DND-41 (cell line): Measurements from ENCODE around the gene FGA.

Source experiments
- ATAC-seq: fragments of 200-7000 bp; cut with Tn5 transposase; 3 replicates; pipeline ENCODE4 v1.9.1; 2021; ENCODE audit warnings: low read depth; ENCODE audit not compliant: insufficient read depth
- DNase-seq: peaks from one replicate; pipeline ENCODE4 v3.0.0-alpha.2; 2020
- H2AFZ ChIP-seq: 2 replicates; pipeline ENCODE4 v1.6.0; 2012; ENCODE audit warnings: low read depth, low read length
- H3K27ac ChIP-seq: 2 replicates; pipeline ENCODE4 v1.5.1; 2012; ENCODE audit warnings: low read length, inconsistent platforms
- H3K27me3 ChIP-seq: fragments of 200-600 bp; sonication (generic); 2 replicates; pipeline ENCODE4 v1.6.0; 2012; ENCODE audit warnings: low read length, mild to moderate bottlenecking, inconsistent platforms; ENCODE audit not compliant: insufficient read depth, poor library complexity
- H3K36me3 ChIP-seq: 2 replicates; pipeline ENCODE4 v1.5.1; 2012; ENCODE audit warnings: low read length, inconsistent platforms; ENCODE audit not compliant: insufficient read depth
- H3K4me1 ChIP-seq: 2 replicates; pipeline ENCODE4 v1.5.1; 2012; ENCODE audit warnings: mild to moderate bottlenecking, low read length; ENCODE audit not compliant: insufficient read depth
- H3K4me2 ChIP-seq: 2 replicates; pipeline ENCODE4 v1.6.0; 2012; ENCODE audit warnings: mild to moderate bottlenecking, moderate library complexity, low read length, inconsistent platforms; ENCODE audit not compliant: insufficient read depth
- H3K4me3 ChIP-seq, 2 experiments: fragments of 200-600 bp in 1 of 2; shearing (Covaris generic) in 1 of 2; 2 replicates each; pipeline ENCODE4 v1.5.1; 2012 to 2016; ENCODE audit warnings: inconsistent platforms in 2 of 2, low read length in 2 of 2, mild to moderate bottlenecking in 2 of 2, low read depth in 1 of 2, moderate library complexity in 1 of 2
- H3K79me2 ChIP-seq: 2 replicates; pipeline ENCODE4 v1.6.0; 2012; ENCODE audit warnings: low read length, inconsistent platforms; ENCODE audit not compliant: insufficient read depth
- H3K9ac ChIP-seq: 2 replicates; pipeline ENCODE4 v1.6.0; 2012; ENCODE audit warnings: low read depth, mild to moderate bottlenecking, inconsistent platforms, low read length, moderate library complexity
- H3K9me3 ChIP-seq: 2 replicates; pipeline ENCODE4 v1.5.1; 2012; ENCODE audit warnings: low read length, moderate library complexity, mild to moderate bottlenecking, inconsistent platforms; ENCODE audit not compliant: insufficient read depth, severe bottlenecking
- H4K20me1 ChIP-seq: 2 replicates; pipeline ENCODE4 v1.6.0; 2012; ENCODE audit warnings: low read length; ENCODE audit not compliant: insufficient read depth
- EZH2 ChIP-seq: IDR thresholded peaks from 3 replicates; pipeline ENCODE4 v1.6.1; 2012; ENCODE audit warnings: borderline replicate concordance, low read depth, mild to moderate bottlenecking, moderate library complexity, low read length, inconsistent platforms; ENCODE audit not compliant: severe bottlenecking
- TF ChIP-seq, protein P1 (sequence below): IDR thresholded peaks from 2 replicates; pipeline ENCODE4 v1.5.1; 2012; ENCODE audit warnings: borderline replicate concordance, low read length, moderate library complexity, mild to moderate bottlenecking; ENCODE audit not compliant: poor library complexity, severe bottlenecking; ENCODE audit errors: extremely low read depth

Gene FGA

DNA sequence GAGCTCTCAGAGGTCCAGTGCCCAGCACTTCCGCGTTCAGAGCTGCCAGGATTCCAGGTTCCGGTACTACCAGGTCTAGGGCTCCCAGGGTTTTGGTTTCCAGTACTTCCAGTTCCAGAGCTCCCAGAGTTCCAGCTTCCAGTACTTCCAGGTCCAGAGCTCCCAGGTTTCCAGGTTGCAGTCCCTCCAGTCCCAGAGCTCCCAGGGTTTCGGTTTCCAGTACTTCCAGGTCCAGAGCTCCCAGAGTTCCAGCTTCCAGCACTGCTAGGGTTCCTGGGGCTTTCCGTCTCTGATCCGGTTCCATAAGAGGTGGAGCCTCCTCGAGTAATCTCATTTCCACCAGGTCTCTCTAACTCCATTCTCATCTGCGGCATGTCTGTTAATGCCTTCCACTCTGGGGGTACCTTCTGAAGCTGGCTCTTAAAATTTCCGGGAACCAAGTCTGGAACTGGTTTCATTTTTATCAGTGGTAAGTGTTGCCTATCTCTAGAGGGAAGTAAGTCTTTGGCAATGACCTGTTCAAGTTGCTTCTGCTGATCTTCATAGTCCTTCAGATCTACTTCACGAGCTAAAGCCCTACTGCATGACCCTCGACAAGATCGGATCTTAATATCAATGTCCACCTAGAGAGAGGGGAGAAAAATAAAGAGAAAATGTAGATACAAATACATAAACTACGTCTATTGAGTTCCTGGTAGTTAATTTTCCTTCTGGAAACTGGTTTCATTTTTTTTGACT is 4.1 kb downstream of the FGA start:
- ATAC-seq = no peak
- Histone ChIP-seq H3K4me3 (no peak overlapping the region), H3K4me1 (no peaks in the 10 kb centered on the region), H3K36me3 (no peaks in the 10 kb centered on the region), H2AFZ (no peak overlapping the region), H3K4me2 (no peak overlapping the region), H3K27me3 (peaks cover 17% of the 10 kb centered on the region), H3K79me2 (no peaks in the 10 kb centered on the region), H4K20me1 (no peaks in the 10 kb centered on the region), H3K9ac (no peak overlapping the region), H3K9me3 (no peaks in the 10 kb centered on the region), H3K27ac (no peak overlapping the region)
- DNase-seq = no peak
- TF ChIP-seq, protein P1, sequence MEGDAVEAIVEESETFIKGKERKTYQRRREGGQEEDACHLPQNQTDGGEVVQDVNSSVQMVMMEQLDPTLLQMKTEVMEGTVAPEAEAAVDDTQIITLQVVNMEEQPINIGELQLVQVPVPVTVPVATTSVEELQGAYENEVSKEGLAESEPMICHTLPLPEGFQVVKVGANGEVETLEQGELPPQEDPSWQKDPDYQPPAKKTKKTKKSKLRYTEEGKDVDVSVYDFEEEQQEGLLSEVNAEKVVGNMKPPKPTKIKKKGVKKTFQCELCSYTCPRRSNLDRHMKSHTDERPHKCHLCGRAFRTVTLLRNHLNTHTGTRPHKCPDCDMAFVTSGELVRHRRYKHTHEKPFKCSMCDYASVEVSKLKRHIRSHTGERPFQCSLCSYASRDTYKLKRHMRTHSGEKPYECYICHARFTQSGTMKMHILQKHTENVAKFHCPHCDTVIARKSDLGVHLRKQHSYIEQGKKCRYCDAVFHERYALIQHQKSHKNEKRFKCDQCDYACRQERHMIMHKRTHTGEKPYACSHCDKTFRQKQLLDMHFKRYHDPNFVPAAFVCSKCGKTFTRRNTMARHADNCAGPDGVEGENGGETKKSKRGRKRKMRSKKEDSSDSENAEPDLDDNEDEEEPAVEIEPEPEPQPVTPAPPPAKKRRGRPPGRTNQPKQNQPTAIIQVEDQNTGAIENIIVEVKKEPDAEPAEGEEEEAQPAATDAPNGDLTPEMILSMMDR = no peak
- no peak for TF ChIP-seq EZH2

DNA sequence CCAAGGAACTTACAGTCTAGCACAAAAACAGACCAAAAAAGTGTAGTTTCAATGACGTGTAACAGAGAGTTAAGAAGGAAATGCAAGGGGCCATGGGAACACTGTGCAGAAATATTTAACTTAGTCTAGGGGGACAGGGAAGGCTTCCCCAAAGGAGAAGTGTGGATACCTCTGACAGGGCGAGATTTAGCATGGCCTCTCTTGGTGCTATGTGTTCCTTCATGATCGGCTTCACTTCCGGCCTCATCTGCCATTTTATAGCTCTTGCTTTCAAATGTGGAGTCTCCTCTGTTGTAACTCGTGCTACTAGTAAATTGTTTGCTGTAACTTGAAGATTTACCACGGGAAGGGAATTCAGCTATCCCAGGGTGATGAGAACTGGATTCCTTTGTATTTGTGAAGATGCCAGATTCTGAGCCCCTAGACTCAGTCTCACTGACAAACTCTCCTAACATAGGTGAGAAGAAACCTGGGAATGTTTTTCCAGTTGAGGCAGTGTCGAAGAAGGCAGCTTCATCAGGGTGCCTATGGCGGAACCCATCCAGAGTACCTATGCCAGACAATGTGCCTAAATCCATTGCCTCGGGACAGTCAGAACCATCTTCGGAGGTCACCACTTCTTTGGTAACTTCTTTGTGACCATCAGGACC is 5.0 kb downstream of the FGA start:
- no peak overlapping the region for H3K4me2 ChIP-seq
- H3K27ac ChIP-seq = no peak overlapping the region
- no peak overlapping the region for H3K9ac ChIP-seq
- no peaks in the 10 kb centered on the region for H3K36me3 ChIP-seq
- no peaks in the 10 kb centered on the region for H4K20me1 ChIP-seq
- TF ChIP-seq, protein P1 = no peak
- no peak for TF ChIP-seq EZH2
- DNase-seq (no peak), ATAC-seq (no peak)
- no peak overlapping the region for H3K4me3 ChIP-seq
- no peaks in the 10 kb centered on the region for H3K9me3 ChIP-seq
- no peaks in the 10 kb centered on the region for H3K4me1 ChIP-seq
- no peak overlapping the region for H2AFZ ChIP-seq
- H3K79me2 ChIP-seq = no peaks in the 10 kb centered on the region
- peaks cover 17% of the 10 kb centered on the region for H3K27me3 ChIP-seq

- no peaks in the 10 kb centered on the region for H4K20me1 ChIP-seq
- H3K4me1 ChIP-seq = no peaks in the 10 kb centered on the region
- H3K9ac ChIP-seq = no peak overlapping the region
- TF ChIP-seq EZH2 = no peak
- TF ChIP-seq, protein P1 = no peak
- H3K27me3 ChIP-seq = peaks cover 13% of the 10 kb centered on the region
- H3K9me3 ChIP-seq = no peaks in the 10 kb centered on the region
- no peak overlapping the region for H2AFZ ChIP-seq
- H3K36me3 ChIP-seq = no peaks in the 10 kb centered on the region
- no peak overlapping the region for H3K4me2 ChIP-seq
- H3K27ac ChIP-seq = no peak overlapping the region
- no peaks in the 10 kb centered on the region for H3K79me2 ChIP-seq
- ATAC-seq (no peak), DNase-seq (no peak)
- H3K4me3 ChIP-seq = no peak overlapping the region
These were observed 6.3 kb downstream of the FGA start for GRCh38 chr4:154584259-154584658.

GRCh38 chr4:154583677-154584076 is 6.9 kb downstream of the FGA start:
- H4K20me1 ChIP-seq = no peaks in the 10 kb centered on the region
- H3K36me3 ChIP-seq = no peaks in the 10 kb centered on the region
- no peak overlapping the region for H3K27ac ChIP-seq
- no peaks in the 10 kb centered on the region for H3K9me3 ChIP-seq
- H3K79me2 ChIP-seq = no peaks in the 10 kb centered on the region
- ATAC-seq (no peak), DNase-seq (no peak)
- H3K4me3 ChIP-seq = no peak overlapping the region
- H3K4me1 ChIP-seq = no peaks in the 10 kb centered on the region
- H3K27me3 ChIP-seq = peaks cover 9% of the 10 kb centered on the region
- H3K9ac ChIP-seq = no peak overlapping the region
- no peak overlapping the region for H3K4me2 ChIP-seq
- TF ChIP-seq, protein P1 = no peak
- no peak for TF ChIP-seq EZH2
- no peak overlapping the region for H2AFZ ChIP-seq
